Sigmoid colon (tissue), 4 donors: ENCODE measurements around the gene CBLIF.

Source experiments
- CTCF ChIP-seq, 4 experiments: fragments of 450-650 bp in 3 of 4; fragments of 200-600 bp in 1 of 4; IDR thresholded peaks; one replicate each; pipeline ENCODE4 v1.5.1; 2016 to 2019; ENCODE audit warnings: antibody characterized with exemption in 4 of 4, mild to moderate bottlenecking in 3 of 4, moderate library complexity in 2 of 4
- POLR2A ChIP-seq, 2 donors: fragments of 450-650 bp; IDR thresholded peaks; one replicate each; pipeline ENCODE4 v1.6.1; 2016; ENCODE audit warnings: antibody characterized with exemption in 2 of 2, mild to moderate bottlenecking in 2 of 2, moderate library complexity in 2 of 2
- POLR2AphosphoS5 ChIP-seq, 4 donors: sonication (generic); formaldehyde crosslinking; IDR thresholded peaks; one replicate each; pipeline ENCODE4 v1.6.1; 2017; ENCODE audit warnings: antibody characterized with exemption in 4 of 4

GRCh38 chr11:59866397-59866796 is 21.1 kb upstream of the CBLIF start, which contains the start of gene TCN1:
- TF ChIP-seq CTCF (IDR thresholded peaks at IDR 0.05) (no peak), POLR2A (IDR thresholded peaks at IDR 0.05) (no peak), POLR2AphosphoS5 (IDR thresholded peaks at IDR 0.05) (no peak)
